Astrocyte (in vitro differentiated cells and primary cell): ENCODE measurements around the gene COG4. TPM values are rescaled to one million over a fixed set of nuclear protein-coding genes. Genes with fewer than 3 reads are reported as not detected.
A peak's percentile ranks its signal among the peaks of the same experiment; 100 is the strongest.
"Not testable (repeated sequence)": the region's sequence is repeated elsewhere in the genome, so short reads cannot be mapped to it uniquely, and the experiment has no call there.

ENCODE experiments used
- DNase-seq: peaks from one replicate; pipeline ENCODE4 v3.0.0-alpha.2; 2010; ENCODE audit warnings: low read depth
- FAIRE-seq: peaks from 2 replicates; lab custom pipeline; 2011; peaks lifted over from hg19 to GRCh38; lab: Jason Lieb, UNC
- H2AFZ ChIP-seq: 2 replicates; pipeline ENCODE4 v1.6.0; 2012; ENCODE audit warnings: low read depth, low read length, inconsistent platforms
- H3K27ac ChIP-seq: 2 replicates; pipeline ENCODE4 v1.5.1; 2011; ENCODE audit warnings: low read depth, low read length, inconsistent platforms
- H3K27me3 ChIP-seq: 2 replicates; pipeline ENCODE4 v1.6.0; 2011; ENCODE audit warnings: low read length, inconsistent platforms; ENCODE audit not compliant: insufficient read depth
- H3K36me3 ChIP-seq: 2 replicates; pipeline ENCODE4 v1.5.1; 2011; ENCODE audit warnings: low read length, inconsistent platforms; ENCODE audit not compliant: insufficient read depth
- H3K4me1 ChIP-seq: 2 replicates; pipeline ENCODE4 v1.5.1; 2011; ENCODE audit warnings: low read length, inconsistent platforms; ENCODE audit not compliant: insufficient read depth
- H3K4me2 ChIP-seq: 2 replicates; pipeline ENCODE4 v1.6.0; 2012; ENCODE audit warnings: low read length, inconsistent platforms
- H3K4me3 ChIP-seq: 2 replicates; pipeline ENCODE4 v1.5.1; 2011; ENCODE audit warnings: low read depth, mild to moderate bottlenecking, low read length, inconsistent platforms; ENCODE audit not compliant: insufficient read depth
- H3K79me2 ChIP-seq: 2 replicates; pipeline ENCODE4 v1.6.0; 2012; ENCODE audit warnings: mild to moderate bottlenecking, low read length, inconsistent platforms; ENCODE audit not compliant: insufficient read depth
- H3K9ac ChIP-seq: 2 replicates; pipeline ENCODE4 v1.6.0; 2012; ENCODE audit warnings: mild to moderate bottlenecking, low read length, inconsistent platforms
- H3K9me3 ChIP-seq: 2 replicates; pipeline ENCODE4 v1.5.1; 2012; ENCODE audit warnings: low read depth, mild to moderate bottlenecking, low read length, inconsistent platforms; ENCODE audit not compliant: insufficient read depth
- H4K20me1 ChIP-seq: 2 replicates; pipeline ENCODE4 v1.6.0; 2012; ENCODE audit warnings: low read length, inconsistent platforms; ENCODE audit not compliant: insufficient read depth
- H3K27ac Mint-ChIP-seq: one replicate; pipeline ENCODE4 v1.8.0; 2021; ENCODE audit warnings: mild to moderate bottlenecking, mixed read lengths; ENCODE audit not compliant: unreplicated experiment
- H3K27me3 Mint-ChIP-seq: one replicate; pipeline ENCODE4 v1.8.0; 2021; ENCODE audit warnings: low read depth, mixed read lengths; ENCODE audit not compliant: unreplicated experiment
- H3K36me3 Mint-ChIP-seq: one replicate; pipeline ENCODE4 v1.8.0; 2021; ENCODE audit warnings: low read depth, mixed read lengths; ENCODE audit not compliant: unreplicated experiment
- H3K4me1 Mint-ChIP-seq: one replicate; pipeline ENCODE4 v1.8.0; 2021; ENCODE audit warnings: low read depth, mixed read lengths; ENCODE audit not compliant: unreplicated experiment
- H3K4me3 Mint-ChIP-seq: one replicate; pipeline ENCODE4 v1.8.0; 2021; ENCODE audit warnings: mild to moderate bottlenecking, moderate library complexity, mixed read lengths; ENCODE audit not compliant: unreplicated experiment
- H3K9me3 Mint-ChIP-seq: one replicate; pipeline ENCODE4 v1.8.0; 2021; ENCODE audit warnings: mild to moderate bottlenecking, mixed read lengths; ENCODE audit not compliant: unreplicated experiment
- EZH2 ChIP-seq: IDR thresholded peaks from 2 replicates; pipeline ENCODE4 v1.6.1; 2012; ENCODE audit warnings: mild to moderate bottlenecking, low read length, inconsistent platforms; ENCODE audit not compliant: insufficient read depth
- total RNA-seq: library from RNA; stranded (reverse); gene quantifications from 2 replicates; pipeline ENCODE4 v1.2.1, GENCODE V29; 2021
- TF ChIP-seq, protein P1 (sequence below): IDR thresholded peaks from 2 replicates; pipeline ENCODE4 v1.5.1; 2011; ENCODE audit warnings: low read depth, mild to moderate bottlenecking, inconsistent platforms, low read length, moderate library complexity; ENCODE audit not compliant: insufficient read depth

COG4 gene
- total RNA-seq, 1 donor from 2014 or later = 42.6 TPM

DNA sequence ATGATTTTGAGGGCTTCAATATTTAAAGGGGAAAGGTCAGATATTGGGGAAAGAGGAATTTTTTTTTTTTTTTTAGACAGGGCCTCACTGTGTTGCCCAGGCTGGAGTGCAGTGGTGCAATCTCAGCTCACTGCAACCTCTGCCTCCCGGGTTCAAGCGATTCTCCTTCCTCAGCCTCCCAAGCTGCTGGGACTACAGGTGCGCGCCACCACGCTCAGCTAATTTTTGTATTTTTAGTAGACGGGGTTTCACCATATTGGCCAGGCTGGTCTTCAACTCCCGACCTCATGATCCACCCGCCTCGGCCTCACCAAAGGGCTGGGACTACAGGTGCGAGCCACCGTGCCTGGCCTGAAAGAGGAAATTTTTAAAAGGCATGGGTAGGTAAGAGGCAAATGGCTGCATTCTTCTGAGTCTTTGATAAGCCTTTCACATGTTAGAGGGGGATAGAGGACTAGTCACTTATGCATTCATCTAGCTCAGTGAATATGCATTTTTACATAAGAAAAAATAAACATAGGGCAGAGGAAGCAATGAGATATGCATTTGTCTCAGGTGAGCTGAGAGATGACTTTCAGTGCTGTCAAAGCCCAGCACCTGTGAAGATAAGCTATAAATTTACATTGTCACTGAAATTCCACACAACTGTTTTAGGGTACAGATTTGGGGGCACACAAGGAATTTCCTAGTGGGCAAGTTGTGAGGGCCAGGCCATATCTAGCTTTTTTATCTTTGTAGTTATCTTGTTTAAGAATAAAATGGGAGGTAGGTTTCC is 70.0 kb downstream of the COG4 start:
- peak overlapping the region; percentile 96 for H3K27ac Mint-ChIP-seq
- no peak overlapping the region for H3K27ac ChIP-seq
- peaks cover 2% of the 10 kb centered on the region for H3K9me3 Mint-ChIP-seq
- H3K36me3 ChIP-seq = no peaks in the 10 kb centered on the region
- H2AFZ ChIP-seq = peak overlapping the region; percentile 88
- H3K9ac ChIP-seq = peak overlapping the region; percentile 92
- H4K20me1 ChIP-seq = no peaks in the 10 kb centered on the region
- H3K4me2 ChIP-seq = peak overlapping the region; percentile 88
- peak overlapping the region; percentile 89 for H3K4me3 Mint-ChIP-seq
- no peaks in the 10 kb centered on the region for H3K9me3 ChIP-seq
- DNase-seq (no peak), FAIRE-seq (no peak)
- no peaks in the 10 kb centered on the region for H3K27me3 ChIP-seq
- H3K79me2 ChIP-seq = no peaks in the 10 kb centered on the region
- no peaks in the 10 kb centered on the region for H3K4me1 Mint-ChIP-seq
- no peaks in the 10 kb centered on the region for H3K36me3 Mint-ChIP-seq
- peaks cover 3% of the 10 kb centered on the region for H3K4me1 ChIP-seq
- TF ChIP-seq, protein P1, sequence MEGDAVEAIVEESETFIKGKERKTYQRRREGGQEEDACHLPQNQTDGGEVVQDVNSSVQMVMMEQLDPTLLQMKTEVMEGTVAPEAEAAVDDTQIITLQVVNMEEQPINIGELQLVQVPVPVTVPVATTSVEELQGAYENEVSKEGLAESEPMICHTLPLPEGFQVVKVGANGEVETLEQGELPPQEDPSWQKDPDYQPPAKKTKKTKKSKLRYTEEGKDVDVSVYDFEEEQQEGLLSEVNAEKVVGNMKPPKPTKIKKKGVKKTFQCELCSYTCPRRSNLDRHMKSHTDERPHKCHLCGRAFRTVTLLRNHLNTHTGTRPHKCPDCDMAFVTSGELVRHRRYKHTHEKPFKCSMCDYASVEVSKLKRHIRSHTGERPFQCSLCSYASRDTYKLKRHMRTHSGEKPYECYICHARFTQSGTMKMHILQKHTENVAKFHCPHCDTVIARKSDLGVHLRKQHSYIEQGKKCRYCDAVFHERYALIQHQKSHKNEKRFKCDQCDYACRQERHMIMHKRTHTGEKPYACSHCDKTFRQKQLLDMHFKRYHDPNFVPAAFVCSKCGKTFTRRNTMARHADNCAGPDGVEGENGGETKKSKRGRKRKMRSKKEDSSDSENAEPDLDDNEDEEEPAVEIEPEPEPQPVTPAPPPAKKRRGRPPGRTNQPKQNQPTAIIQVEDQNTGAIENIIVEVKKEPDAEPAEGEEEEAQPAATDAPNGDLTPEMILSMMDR = no peak
- no peak for TF ChIP-seq EZH2
- H3K27me3 Mint-ChIP-seq = no peaks in the 10 kb centered on the region
- H3K4me3 ChIP-seq = peak overlapping the region; percentile 78

DNA sequence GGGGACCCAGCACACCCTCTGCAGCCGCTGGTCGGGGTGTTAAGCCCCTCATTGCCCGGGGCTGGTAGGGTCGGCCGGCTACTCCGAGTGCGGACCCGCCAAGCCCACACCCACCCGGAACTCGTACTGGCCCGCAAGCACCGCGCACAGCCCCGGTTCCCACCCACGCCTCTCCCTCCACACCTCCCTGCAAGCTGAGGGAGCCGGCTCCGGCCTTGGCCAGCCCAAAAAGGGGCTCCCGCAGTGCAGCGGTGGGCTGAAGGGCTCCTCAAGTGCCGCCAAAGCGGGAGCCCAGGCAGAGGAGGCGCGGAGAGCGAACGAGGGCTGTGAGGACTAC is 72.4 kb downstream of the COG4 start:
- FAIRE-seq, H3K4me3 ChIP-seq, H3K27ac Mint-ChIP-seq, H3K9me3 ChIP-seq, H3K9me3 Mint-ChIP-seq, H3K27me3 Mint-ChIP-seq, H3K36me3 Mint-ChIP-seq, H3K27ac ChIP-seq, DNase-seq, H4K20me1 ChIP-seq, H3K4me1 ChIP-seq, H3K9ac ChIP-seq, H3K79me2 ChIP-seq, H3K36me3 ChIP-seq, H3K4me3 Mint-ChIP-seq, H3K4me1 Mint-ChIP-seq, H3K27me3 ChIP-seq: not testable (repeated sequence)
- peak overlapping the region; percentile 66 for H2AFZ ChIP-seq
- peak overlapping the region; percentile 46 for H3K4me2 ChIP-seq

GRCh38 chr16:70450142-70451003 is 73.0 kb downstream of the COG4 start:
- not testable (repeated sequence) for H3K27ac ChIP-seq, H3K4me1 ChIP-seq, H3K36me3 Mint-ChIP-seq, H3K27me3 Mint-ChIP-seq, H3K27ac Mint-ChIP-seq, H3K4me1 Mint-ChIP-seq, H3K27me3 ChIP-seq, H3K9me3 ChIP-seq, H4K20me1 ChIP-seq, H3K4me3 Mint-ChIP-seq, H3K9ac ChIP-seq, DNase-seq, H3K9me3 Mint-ChIP-seq, H3K79me2 ChIP-seq, H3K4me3 ChIP-seq, FAIRE-seq, H3K36me3 ChIP-seq
- H2AFZ ChIP-seq = peak overlapping the region; percentile 66
- H3K4me2 ChIP-seq = peak overlapping the region; percentile 46
